WERI-Rb-1 (cell line): ENCODE results near the gene SLC44A2.

Source experiments
- DNase-seq: peaks from one replicate; pipeline ENCODE4 v3.0.0-alpha.2; 2020
- H3K27ac ChIP-seq: fragments of 250-450 bp; sonication (Bioruptor Pico); 2 replicates; pipeline ENCODE4 v1.5.1; 2020; ENCODE audit warnings: mild to moderate bottlenecking, moderate library complexity
- H3K27me3 ChIP-seq: fragments of 250-450 bp; sonication (Bioruptor Pico); 2 replicates; pipeline ENCODE4 v1.5.1; 2021; ENCODE audit warnings: mild to moderate bottlenecking, low read depth, moderate library complexity; ENCODE audit not compliant: insufficient read depth, severe bottlenecking
- H3K36me3 ChIP-seq: fragments of 250-450 bp; sonication (Bioruptor Pico); 2 replicates; pipeline ENCODE4 v1.5.1; 2020; ENCODE audit warnings: mild to moderate bottlenecking, moderate library complexity
- H3K4me3 ChIP-seq: 2 replicates; pipeline ENCODE4 v1.5.1; 2011; ENCODE audit warnings: low read depth, mild to moderate bottlenecking, control low read depth, low read length
- H3K9me3 ChIP-seq: fragments of 250-450 bp; sonication (Bioruptor Pico); 2 replicates; pipeline ENCODE4 v1.5.1; 2021; ENCODE audit warnings: mild to moderate bottlenecking, moderate library complexity; ENCODE audit not compliant: severe bottlenecking
- CTCF ChIP-seq: IDR thresholded peaks from 2 replicates; pipeline ENCODE4 v1.5.1; 2011; ENCODE audit warnings: low read depth, mild to moderate bottlenecking, control low read depth, inconsistent platforms, low read length

The SLC44A2 gene

GRCh38 chr19:10604460-10604980 lies 20.8 kb upstream of the SLC44A2 start:
- no peaks in the 10 kb centered on the region for H3K27me3 ChIP-seq
- no peaks in the 10 kb centered on the region for H3K36me3 ChIP-seq
- no peak for DNase-seq
- TF ChIP-seq CTCF: no peak
- no peak overlapping the region for H3K27ac ChIP-seq
- H3K4me3 ChIP-seq: no peak overlapping the region
- no peaks in the 10 kb centered on the region for H3K9me3 ChIP-seq

DNA sequence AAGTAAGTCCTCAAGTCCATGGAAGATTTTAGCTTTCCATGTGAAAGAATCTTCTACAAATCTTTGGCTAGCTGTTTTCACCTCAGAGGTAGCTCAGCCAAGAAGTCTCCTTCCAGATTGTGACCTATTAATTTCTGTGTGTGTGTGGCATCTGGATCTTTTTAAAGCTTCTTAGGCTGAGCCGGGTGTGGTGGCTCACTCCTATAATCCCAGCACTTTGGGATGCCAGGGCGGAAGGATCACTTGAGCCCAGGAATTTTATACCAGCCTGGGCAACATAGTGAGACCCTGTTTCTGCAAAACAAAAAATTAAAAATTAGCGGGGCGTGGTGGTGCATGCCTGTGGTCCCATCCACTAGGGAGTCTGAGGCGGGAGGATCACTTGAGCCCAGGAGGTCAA lies 13.4 kb upstream of the SLC44A2 start:
- TF ChIP-seq CTCF: no peak
- DNase-seq: peak; percentile 55
- Histone ChIP-seq H3K36me3 (no peaks in the 10 kb centered on the region), H3K27ac (no peak overlapping the region), H3K9me3 (no peaks in the 10 kb centered on the region), H3K4me3 (no peak overlapping the region), H3K27me3 (no peaks in the 10 kb centered on the region)

DNA sequence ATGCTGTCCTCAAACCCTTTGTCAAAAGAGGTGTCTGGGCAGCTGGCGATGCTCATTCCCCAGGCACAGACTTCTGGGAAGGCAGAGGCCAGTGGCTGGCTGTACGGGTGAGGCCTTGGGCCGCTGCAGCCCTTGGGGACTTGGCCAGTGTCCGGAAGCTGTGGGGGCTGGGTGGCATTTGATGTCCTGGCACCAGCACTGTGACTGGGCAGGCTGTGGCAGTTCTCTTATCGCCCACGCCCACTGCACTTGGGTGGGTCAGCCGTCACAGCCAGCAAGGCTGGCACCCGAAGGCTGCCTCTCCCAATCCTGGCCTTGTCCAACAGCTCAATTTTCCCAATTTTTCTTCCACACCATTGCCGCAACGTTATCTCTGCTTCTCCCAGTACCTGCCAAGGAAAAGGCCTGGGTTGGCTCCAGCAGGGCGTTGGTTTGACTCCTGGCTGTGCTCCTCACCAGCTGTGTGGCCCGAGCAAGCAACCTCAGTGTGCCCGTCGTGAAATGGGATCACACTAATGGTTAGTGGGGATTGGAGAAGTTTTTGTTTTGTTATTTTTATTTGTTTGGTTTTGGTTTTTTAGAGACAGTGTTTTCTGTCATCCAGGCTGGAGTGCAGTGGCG lies 12.7 kb upstream of the SLC44A2 start:
- no peaks in the 10 kb centered on the region for H3K9me3 ChIP-seq
- H3K4me3 ChIP-seq: no peak overlapping the region
- no peak for TF ChIP-seq CTCF
- DNase-seq: no peak
- H3K27ac ChIP-seq: no peak overlapping the region
- no peaks in the 10 kb centered on the region for H3K27me3 ChIP-seq
- no peaks in the 10 kb centered on the region for H3K36me3 ChIP-seq

GRCh38 chr19:10615429-10616023 lies 9.8 kb upstream of the SLC44A2 start:
- Histone ChIP-seq H3K36me3 (no peaks in the 10 kb centered on the region), H3K27ac (no peak overlapping the region), H3K4me3 (no peak overlapping the region), H3K27me3 (no peaks in the 10 kb centered on the region), H3K9me3 (no peaks in the 10 kb centered on the region)
- DNase-seq: no peak
- no peak for TF ChIP-seq CTCF

- no peaks in the 10 kb centered on the region for H3K9me3 ChIP-seq
- no peak for TF ChIP-seq CTCF
- H3K27me3 ChIP-seq: no peaks in the 10 kb centered on the region
- H3K4me3 ChIP-seq: no peak overlapping the region
- H3K27ac ChIP-seq: no peak overlapping the region
- DNase-seq: no peak
- no peaks in the 10 kb centered on the region for H3K36me3 ChIP-seq
Measured at GRCh38 chr19:10617409-10618121, 7.8 kb upstream of the SLC44A2 start.
